HG03060 (cell line): ENCODE results near the gene CD84.
"Not testable (repeated sequence)": the region's sequence is repeated elsewhere in the genome, so short reads cannot be mapped to it uniquely, and the experiment has no call there.

ENCODE experiments used
- ATAC-seq: cut with Tn5 transposase; IDR thresholded peaks from one replicate; pipeline ENCODE4 v1.9.1; 2021; ENCODE audit warnings: low read depth, moderate number of reproducible peaks; ENCODE audit not compliant: unreplicated experiment

CD84 gene

DNA sequence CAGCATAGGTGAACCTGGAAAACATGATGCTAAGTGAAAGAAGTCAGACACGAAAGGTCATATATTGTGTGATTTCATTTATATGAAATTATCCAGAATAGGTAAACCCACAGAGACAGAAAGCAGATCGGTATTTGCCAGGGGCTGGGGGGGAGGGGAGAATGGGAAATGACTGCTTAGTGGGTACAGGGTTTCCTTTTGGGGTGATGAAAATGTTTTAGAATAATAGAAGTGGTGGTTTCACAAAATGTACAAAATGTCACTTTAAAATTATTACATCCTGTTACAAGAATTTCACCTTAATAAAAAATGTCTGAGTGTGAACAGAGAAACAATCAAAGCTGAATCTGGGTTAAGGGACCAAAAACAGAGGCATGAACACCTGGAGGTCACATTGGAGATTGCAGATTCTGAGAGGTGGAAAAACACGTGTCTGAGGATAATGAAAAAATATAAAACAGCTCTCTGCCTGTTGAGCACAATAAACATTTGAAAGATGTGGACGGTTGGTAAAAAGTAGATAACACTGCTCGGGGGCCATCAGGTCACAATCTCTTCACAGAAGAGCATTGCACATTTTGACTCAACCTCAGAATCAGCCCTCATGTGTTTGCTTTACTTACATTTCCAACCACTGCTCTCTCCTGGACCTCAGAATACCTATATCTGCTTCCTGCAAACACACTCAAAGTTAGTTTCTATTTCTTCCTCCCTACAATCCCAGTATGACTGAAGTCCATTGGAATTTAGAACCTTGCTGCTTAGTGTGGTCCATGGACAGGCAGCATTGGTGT, 59.5 kb downstream of the CD84 start:
- ATAC-seq: no peak

DNA sequence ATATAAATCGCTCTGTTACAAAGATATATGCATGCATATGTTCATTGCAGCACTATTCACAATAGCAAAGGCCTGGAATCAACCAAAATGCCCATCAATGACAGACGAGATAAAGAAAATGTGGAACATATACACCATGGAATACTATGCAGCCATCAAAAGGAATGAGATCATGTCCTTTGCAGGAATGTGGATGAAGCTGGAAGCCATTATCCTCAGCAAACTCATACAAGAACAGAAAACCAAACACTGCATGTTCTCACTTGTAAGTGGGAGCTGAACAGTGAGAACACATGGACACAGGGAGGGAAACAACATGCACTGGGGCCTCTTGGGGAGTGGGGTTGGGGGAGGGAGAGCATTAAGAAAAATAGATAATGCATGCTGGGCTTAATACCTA, 61.8 kb downstream of the CD84 start:
- not testable (repeated sequence) for ATAC-seq

DNA sequence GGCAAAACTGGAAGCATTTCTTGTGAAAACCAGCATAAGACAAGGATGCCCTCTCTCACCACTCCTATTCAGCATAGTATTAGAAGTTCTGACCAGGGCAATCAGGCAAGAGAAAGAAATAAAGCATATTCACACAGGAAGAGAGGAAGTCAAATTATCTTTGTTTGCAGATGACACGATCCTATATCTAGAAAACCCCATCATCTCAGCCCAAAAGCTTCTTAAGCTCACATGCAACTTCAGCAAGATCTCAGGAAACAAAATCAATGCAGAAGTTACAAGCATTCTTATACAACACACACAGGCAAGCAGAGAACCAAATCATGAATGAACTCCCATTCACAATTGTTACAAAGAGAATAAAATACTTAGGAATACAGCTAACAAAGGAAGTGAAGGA, 63.4 kb downstream of the CD84 start:
- ATAC-seq: not testable (repeated sequence)

DNA sequence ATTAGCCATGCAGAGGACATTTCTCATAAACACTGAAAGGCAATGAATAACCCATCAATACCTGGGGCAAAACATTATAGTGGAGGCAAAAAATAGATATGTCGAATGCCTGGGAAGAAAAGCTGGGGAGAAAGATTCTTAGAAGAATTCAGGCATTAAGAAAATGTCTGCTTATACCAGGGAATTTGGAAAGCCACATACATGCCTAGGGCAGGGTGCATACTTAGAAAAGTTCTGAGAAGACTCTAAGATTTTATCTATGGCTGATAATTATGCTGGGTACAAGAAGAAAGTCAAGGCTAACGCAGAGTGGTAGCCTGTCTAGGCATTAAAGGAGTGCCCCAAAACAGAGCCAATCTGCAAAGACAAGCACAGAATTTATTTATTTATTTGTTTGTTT, 74.6 kb downstream of the CD84 start:
- ATAC-seq: no peak

DNA sequence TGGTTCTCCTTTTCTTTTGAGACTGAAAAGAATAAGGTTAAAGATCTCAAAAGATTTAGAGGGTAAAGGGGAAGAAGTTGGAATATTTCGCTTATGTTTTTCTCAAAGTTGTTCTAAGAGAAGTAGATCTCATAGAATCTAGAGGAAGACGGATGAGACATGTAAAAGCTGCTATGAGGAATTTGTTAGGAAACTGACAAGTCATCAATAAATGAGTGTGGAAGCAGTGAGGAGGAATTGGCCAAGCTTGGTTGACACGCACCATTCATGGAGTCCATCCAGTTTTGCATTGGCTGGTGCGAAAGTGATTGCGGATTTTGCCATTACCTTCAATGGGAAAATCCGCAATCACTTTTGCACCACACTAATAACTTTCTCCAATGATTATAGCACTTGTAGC, 76.2 kb downstream of the CD84 start:
- no peak for ATAC-seq

DNA sequence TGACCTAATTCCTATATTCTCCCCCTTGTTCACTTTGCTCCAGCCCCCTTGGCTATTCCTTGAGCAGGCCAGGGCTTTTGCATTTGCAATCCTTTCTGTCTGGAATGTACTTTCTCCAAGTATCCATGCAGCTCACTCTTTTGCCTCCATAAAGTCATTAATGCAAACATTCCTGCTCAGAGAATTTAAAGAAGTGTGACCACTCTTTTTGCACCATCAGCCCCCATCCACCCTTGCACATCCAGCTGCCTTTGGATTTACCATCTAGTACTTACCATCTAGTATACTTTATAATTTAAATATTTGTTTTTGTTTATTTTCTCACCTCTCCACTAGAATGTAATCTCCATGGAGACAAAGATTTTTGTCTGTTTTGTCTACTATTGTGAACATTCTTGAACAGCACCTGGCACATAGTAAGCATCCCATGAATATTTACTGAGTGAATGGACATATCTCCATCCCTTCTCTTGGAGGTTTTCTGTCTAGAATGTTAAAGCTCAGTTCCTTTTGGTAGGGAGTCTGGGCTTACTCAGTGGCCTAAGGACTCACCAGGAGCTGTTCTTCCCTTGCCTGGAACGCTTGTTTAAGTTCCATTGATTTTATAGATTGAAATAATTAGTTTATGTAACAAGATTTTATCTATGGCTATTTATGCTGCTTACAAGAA, 78.8 kb downstream of the CD84 start:
- no peak for ATAC-seq

DNA sequence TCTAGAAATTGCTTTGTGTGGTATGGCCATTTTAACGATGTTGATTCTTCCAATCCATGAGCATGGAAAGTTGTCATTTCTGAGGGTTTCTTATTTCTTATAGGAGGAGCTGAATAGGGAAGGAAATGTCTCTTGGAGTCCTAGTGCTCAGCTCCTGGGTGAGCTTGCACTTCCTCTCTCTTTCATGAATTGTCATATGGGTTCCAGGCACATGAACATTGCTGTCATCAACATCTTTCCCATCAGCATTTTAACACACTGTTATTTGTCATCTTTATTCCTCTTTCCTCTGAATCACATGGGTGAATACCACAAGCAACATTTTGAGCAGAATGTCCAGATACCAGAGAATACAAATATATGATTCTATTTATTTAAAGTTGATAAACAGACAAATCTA, 79.7 kb downstream of the CD84 start:
- ATAC-seq: no peak

DNA sequence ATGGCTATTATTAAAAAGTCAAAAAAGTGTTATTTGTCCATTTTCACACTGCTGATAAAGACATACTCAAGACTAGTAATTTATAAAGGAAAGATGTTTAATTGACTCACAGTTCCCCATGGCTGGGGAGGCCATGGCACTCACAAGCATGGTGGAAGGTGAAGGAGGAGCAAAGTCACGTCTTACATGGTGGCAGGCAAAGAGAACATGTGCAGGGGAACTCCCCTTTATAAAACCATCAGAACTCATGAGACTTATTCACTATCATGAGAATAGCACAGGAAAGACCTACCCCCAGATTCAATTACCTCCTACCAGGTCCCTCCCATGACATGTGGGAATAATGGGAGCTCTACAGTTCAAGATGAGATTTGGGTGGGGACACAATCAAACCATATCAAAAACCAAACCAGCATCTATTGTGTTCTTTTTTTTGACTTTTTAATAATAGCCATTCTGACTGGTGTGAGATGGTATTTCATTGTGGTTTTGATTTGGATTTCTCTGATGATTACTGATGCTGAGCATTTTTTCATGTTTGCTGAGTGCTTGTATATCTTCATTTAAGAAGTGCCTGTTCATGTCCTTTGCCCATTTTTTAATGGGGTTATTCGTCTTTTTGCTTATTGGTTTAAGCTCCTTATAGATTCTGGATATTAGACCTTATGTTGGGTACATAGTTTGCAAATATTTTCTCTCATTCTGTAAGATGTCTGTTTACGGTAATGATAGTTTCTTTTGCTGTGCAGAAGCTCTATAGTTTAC, 80.8 kb downstream of the CD84 start:
- not testable (repeated sequence) for ATAC-seq

DNA sequence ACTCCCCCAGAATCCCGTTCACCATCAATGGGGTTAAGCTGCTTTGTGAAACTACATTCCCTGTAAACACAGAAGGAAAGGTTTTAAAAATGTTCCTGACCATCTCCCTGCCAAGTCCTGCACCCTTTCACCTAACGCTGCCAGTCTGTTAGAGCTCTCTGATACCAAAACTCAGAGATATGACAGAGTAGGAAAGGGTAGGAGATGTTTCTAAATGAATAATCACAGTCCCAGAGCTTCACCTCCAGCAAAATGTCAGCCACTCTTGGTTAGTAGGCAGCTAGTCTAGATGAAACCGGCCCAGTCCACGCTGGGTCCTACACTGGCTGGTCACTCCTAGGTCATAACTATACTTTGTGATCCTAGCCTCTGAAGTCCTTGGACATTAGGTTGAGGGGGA, 83.0 kb downstream of the CD84 start:
- no peak for ATAC-seq

DNA sequence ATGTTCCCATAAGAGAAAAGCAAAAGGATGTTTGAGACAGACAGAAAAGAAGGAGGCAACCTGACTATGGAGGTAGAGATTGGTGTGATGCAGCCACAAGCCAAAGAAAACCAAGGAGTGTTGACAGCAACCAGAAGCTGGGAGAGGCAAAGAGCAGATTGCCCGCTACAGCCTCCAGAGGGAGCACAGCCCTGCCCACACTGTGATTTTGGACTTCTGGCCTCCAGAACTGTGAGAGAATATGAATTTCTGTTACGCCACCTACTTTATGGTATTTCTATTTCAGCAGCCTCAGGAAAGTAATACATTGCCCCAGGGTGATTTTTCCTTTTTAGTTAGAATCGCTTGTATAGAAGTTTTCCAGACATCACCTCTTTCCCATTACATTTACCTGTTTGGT, 84.7 kb downstream of the CD84 start:
- ATAC-seq: no peak

DNA sequence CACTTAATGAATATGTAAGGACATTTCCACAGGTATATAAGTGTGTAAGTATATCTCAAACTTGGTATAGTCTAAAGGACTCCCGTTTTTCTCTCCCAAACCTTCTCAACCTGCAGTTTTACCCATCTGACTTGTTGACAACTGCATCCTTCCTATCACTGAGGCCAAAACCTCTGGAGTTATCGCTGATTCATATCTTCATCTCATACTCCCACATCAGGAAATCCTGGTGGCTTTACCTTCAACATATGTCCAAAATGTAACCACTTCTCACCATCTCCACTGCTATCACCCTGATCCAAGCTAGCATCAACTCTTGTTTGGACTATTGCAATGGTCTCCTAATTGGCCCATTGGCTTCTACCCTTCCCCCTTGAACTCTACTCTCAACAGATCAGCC, 86.7 kb downstream of the CD84 start:
- ATAC-seq: no peak

DNA sequence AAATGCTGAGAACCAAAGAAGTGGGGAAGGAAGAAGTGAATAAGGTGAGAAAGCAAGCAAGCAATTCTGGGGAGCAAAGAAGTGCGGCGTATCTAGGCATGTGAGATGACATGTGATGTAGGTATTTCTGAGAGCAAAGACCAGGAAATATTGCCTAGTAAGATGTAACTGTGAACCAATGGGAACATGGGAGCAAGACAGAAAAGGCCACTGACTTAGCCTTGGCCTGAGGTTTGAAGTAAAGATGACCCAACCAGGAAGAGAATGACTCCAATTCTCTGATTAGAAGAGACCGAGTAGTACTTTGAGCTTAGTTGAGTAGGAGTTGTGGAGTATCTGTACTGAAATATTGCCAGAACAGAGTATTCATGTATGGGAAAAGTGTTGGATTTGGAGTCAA, 87.3 kb downstream of the CD84 start:
- ATAC-seq: no peak
